Pancreas (tissue), 10 donors: Measurements from ENCODE around the gene ZMIZ1. TPM values are rescaled to one million over a fixed set of nuclear protein-coding genes. Genes with fewer than 3 reads are reported as not detected.

Experiments
- ATAC-seq, 4 donors: fragments of 200-7000 bp; cut with Tn5 transposase; one replicate each; pipeline versions ENCODE4 v1.8.0 to v1.9.1; 2020; ENCODE audit warnings: mild to moderate bottlenecking in 4 of 4, moderate library complexity in 4 of 4
- DNase-seq, 6 donors: peaks; one replicate each; pipeline ENCODE4 v3.0.0-alpha.2; 2020
- FAIRE-seq: peaks from 2 replicates; lab custom pipeline; 2012; peaks lifted over from hg19 to GRCh38; lab: Jason Lieb, UNC
- H3K27ac ChIP-seq, 4 donors: fragments of 200-600 bp; sonication (generic); 1 replicate in 3 of 4; 2 replicates in 1 of 4; pipeline versions ENCODE4 v1.5.0 to v1.8.0; 2020
- H3K27me3 ChIP-seq, 4 donors: fragments of 200-600 bp; one replicate each; pipeline ENCODE4 v1.8.0; 2021
- H3K36me3 ChIP-seq, 3 donors: fragments of 200-600 bp; sonication (generic) in 1 of 3; one replicate each; pipeline versions ENCODE4 v1.5.0 to v1.8.0; 2020 to 2021
- H3K4me1 ChIP-seq, 3 donors: fragments of 200-600 bp; one replicate each; pipeline ENCODE4 v1.8.0; 2021
- H3K4me3 ChIP-seq, 4 donors: fragments of 200-600 bp; sonication (generic) in 2 of 4; one replicate each; pipeline versions ENCODE4 v1.5.0 to v1.8.0; 2020 to 2021
- H3K9me3 ChIP-seq, 4 donors: fragments of 200-600 bp; one replicate each; pipeline ENCODE4 v1.8.0; 2021
- CTCF ChIP-seq, 4 donors: fragments of 200-600 bp; sonication (generic) in 3 of 4; IDR thresholded peaks; one replicate each; pipeline versions ENCODE4 v1.5.0 to v1.8.0; 2021; ENCODE audit warnings: antibody characterized with exemption in 4 of 4
- WGBS, 2 donors: extraction: QIAGEN DNeasy Blood & Tissue Kit; methylation state at CpG; one replicate each; pipeline ENCODE4 v1.1.7; 2013; 5-methylcytosine and 5-hydroxymethylcytosine counted together
- intact Hi-C, 3 donors: fragments of 100-400 bp; cut with DNase I; formaldehyde crosslinking; loops; one replicate each; pipeline versions ENCODE4 v1.11.1 to v1.14.2; 2022
- polyA plus RNA-seq, 2 donors: library from polyadenylated mRNA; stranded (reverse); fragments of 200-250 nt; gene quantifications; one replicate each; pipeline ENCODE4 v1.2.3, GENCODE V29; 2013
- total RNA-seq, 6 donors: library from RNA; stranded (reverse); fragmentation: NEBNext Ultra II Directional in 4 of 6; extraction: Animal tissue kit (Norgen Biotek cat#: 25700) in 4 of 6; gene quantifications; one replicate each; pipeline versions ENCODE4 v1.2.1 to v1.2.4, GENCODE V29; 2021 to 2023
- donor health status: healthy with polysubstance abuse.
- donor health status: DM: no; HTN: no; CAD: no; lungs with moderate emphysema.
- donor health status: DM: no; HTN: no; CAD: no.
- donor health status: control.
- donor health status: control.
- donor health status: Bipolar disorder and iron deficiency.
- donor health status: DM: yes; HTN: yes; CAD: no.
- donor health status: DM: no; HTN: no; CAD: no.
- donor health status: DM: no; HTN: no; CAD: no.
- donor health status: DM: yes; HTN: yes; CAD: no.

The ZMIZ1 gene
- total and polyA plus RNA-seq, 8 donors, result 14.5 to 45.0 (median 21.9) TPM

DNA sequence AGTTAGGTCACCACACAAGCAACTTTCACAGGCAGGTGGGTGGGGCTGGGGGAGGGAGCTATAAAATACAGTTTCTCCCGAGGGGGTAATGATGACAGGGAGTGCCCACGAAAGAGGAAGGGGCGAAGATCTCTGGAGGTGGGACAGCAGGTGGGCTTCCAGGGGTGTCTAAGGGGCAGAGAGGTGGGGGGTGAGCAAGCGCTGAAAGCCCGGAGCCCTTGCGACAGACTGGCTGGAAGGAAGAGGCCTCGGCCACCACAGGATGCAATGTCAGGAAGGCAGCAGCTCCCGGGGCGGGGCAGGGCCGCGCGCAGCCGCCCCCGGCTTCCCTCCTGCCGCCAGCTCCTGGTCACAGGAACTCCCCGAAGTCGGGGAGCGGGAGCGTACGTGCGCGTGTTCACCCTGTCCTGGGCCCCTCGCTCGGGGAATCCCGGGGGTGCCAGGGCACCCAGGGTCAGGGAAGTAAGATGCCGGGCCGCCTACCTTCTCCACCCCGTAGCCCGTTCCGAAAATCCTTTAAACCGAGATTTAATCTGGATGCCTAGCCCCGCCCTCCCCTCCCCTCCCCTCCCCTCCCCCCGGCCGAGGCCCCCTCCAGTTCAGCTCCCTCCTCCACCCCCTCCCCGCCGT is 173.3 kb downstream of the ZMIZ1 start:
- FAIRE-seq, result no peak

GRCh38 chr10:79242620-79243152 is 173.9 kb downstream of the ZMIZ1 start:
- FAIRE-seq, result no peak

More for the DNA sequence above, 173.3 kb downstream of the ZMIZ1 start:
- intact Hi-C loops, result no loop called here
- H3K4me3 ChIP-seq, result peak overlapping the region in 2 of 4 donors; percentile 22 to 42
- DNase-seq (peak in 3 of 6 donors; percentile 55 to 75 (median 72)), ATAC-seq (peak; percentile 35 to 63 (median 48))
- H3K27me3 ChIP-seq, result no peaks in the 10 kb centered on the region
- peaks cover 0 to 21% (median 0%) of the 10 kb centered on the region in 3 donors for H3K4me1 ChIP-seq
- 37 to 60% methylated on average over 11 to 35 of the region's 36 CpGs for WGBS, 2 donors
- H3K27ac ChIP-seq, result peak overlapping the region in 3 of 4 donors; percentile 33 to 70 (median 66)
- no peaks in the 10 kb centered on the region for H3K36me3 ChIP-seq
- no peak for TF ChIP-seq CTCF (IDR thresholded peaks at IDR 0.05)
- H3K9me3 ChIP-seq, result no peaks in the 10 kb centered on the region

DNA sequence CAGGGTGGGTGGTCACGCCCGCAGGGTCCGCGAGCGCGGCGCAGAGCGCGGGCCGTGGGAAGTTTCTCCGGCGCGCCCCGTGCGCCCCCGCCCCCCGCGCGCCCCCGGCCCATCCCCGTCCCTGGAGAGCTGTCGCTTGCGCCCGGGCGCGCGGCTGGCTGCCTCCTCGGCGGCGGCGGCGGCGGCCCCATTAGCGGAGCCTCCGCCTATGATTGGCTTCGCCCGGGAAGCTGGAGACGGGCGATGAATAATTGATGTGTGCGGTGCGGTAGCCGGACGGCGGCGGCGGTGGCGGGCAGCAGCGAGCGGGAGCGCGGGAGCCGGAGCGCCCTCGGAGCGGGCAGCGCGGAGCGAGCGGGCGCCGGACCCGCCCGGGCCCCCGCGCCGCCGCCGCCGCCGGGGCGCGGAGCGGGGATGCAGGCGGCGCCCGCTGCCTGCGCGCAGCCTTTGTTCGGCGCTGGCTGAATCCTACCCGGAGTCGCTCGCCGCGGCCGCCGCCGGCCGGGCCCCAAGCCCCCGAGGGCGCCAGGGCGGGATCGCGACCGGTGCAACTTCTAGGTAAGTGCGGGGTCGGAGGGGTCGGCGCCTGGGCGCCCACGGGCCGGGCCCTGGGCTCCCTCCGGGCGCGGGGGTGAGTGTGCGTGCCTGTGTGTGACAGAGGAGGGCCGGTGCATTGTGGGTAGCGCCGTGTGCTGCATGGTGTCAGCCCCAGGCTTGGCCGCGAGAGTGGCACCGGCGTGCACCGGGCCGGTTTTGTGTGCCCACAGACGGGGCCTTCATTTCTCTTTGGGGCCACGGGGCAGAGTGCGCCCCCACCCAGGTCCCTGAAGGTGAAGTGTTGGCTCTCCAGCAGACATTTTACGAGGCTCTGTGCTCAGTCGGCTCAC is 174.7 kb downstream of the ZMIZ1 start:
- peak in 3 of 4 donors; percentile 10 to 32 (median 16) for ATAC-seq
- WGBS, 2 donors, result 63 to 64% methylated on average over 53 to 120 of the region's 120 CpGs
- H3K36me3 ChIP-seq, result no peaks in the 10 kb centered on the region
- DNase-seq, result peak in 1 of 6 donors; percentile 74
- no peak for FAIRE-seq
- H3K4me3 ChIP-seq, result peak overlapping the region in 3 of 4 donors; percentile 16 to 42 (median 22)
- no peak for TF ChIP-seq CTCF (IDR thresholded peaks at IDR 0.05)
- no peaks in the 10 kb centered on the region for H3K9me3 ChIP-seq
- peak overlapping the region in 3 of 4 donors; percentile 33 to 81 (median 80) for H3K27ac ChIP-seq
- no peaks in the 10 kb centered on the region for H3K27me3 ChIP-seq
- peaks cover 0 to 31% (median 0%) of the 10 kb centered on the region in 3 donors for H3K4me1 ChIP-seq
- intact Hi-C loops, result no loop called here

More at GRCh38 chr10:79242620-79243152, 173.9 kb downstream of the ZMIZ1 start:
- Histone ChIP-seq H3K36me3 (no peaks in the 10 kb centered on the region), H3K27me3 (no peaks in the 10 kb centered on the region), H3K27ac (peak overlapping the region in 3 of 4 donors; percentile 33 to 70 (median 66)), H3K4me3 (peak overlapping the region in 3 of 4 donors; percentile 16 to 42 (median 22)), H3K4me1 (peaks cover 0 to 25% (median 0%) of the 10 kb centered on the region in 3 donors), H3K9me3 (no peaks in the 10 kb centered on the region)
- DNase-seq, result peak in 1 of 6 donors; percentile 69
- peak; percentile 18 to 50 (median 32) for ATAC-seq
- no peak for TF ChIP-seq CTCF (IDR thresholded peaks at IDR 0.05)
- intact Hi-C loops, result no loop called here
- 42 to 49% methylated on average over 35 to 60 of the region's 60 CpGs for WGBS, 2 donors

DNA sequence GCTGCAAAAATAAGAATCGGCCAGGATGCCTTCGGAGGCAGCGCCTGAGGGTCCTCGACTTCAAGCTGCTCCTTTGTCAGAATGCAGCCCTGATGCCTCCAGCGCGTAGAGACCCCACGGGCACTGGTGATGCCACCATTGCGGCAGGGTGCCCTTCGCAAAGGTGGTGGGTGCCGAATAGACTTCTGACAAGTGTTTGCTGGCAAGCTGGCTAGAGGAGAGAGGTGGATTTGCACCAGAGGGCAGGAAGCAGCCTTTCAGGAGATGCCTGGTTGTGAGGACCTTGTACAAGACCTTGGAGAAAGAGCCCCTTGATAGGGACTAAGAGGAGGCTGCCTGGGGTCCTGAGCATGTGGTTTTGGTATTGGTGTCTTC is 175.3 kb downstream of the ZMIZ1 start:
- ATAC-seq, result no peak
- Histone ChIP-seq H3K27ac (peak overlapping the region in 3 of 4 donors; percentile 33 to 81 (median 80)), H3K4me3 (peak overlapping the region in 1 of 4 donors; percentile 42), H3K9me3 (no peaks in the 10 kb centered on the region), H3K27me3 (no peaks in the 10 kb centered on the region), H3K36me3 (no peaks in the 10 kb centered on the region), H3K4me1 (peaks cover 0 to 31% (median 0%) of the 10 kb centered on the region in 3 donors)
- TF ChIP-seq CTCF (IDR thresholded peaks at IDR 0.05), result no peak
- FAIRE-seq, result no peak
- no peak for DNase-seq
- WGBS, 2 donors, result 88 to 91% methylated on average over 10 of the region's 10 CpGs
- intact Hi-C loops, result no loop called here
